Activated naive CD4-positive, alpha-beta T cell treated with Interleukin-2 at 50 U/mL for 16 hours (primary cell): Measurements from ENCODE around the gene USP49.
"Not testable (repeated sequence)": the region's sequence is repeated elsewhere in the genome, so short reads cannot be mapped to it uniquely, and the experiment has no call there.

Source experiments
- DNase-seq: peaks from one replicate; pipeline ENCODE4 v3.0.0-alpha.2; 2020

The USP49 gene

DNA sequence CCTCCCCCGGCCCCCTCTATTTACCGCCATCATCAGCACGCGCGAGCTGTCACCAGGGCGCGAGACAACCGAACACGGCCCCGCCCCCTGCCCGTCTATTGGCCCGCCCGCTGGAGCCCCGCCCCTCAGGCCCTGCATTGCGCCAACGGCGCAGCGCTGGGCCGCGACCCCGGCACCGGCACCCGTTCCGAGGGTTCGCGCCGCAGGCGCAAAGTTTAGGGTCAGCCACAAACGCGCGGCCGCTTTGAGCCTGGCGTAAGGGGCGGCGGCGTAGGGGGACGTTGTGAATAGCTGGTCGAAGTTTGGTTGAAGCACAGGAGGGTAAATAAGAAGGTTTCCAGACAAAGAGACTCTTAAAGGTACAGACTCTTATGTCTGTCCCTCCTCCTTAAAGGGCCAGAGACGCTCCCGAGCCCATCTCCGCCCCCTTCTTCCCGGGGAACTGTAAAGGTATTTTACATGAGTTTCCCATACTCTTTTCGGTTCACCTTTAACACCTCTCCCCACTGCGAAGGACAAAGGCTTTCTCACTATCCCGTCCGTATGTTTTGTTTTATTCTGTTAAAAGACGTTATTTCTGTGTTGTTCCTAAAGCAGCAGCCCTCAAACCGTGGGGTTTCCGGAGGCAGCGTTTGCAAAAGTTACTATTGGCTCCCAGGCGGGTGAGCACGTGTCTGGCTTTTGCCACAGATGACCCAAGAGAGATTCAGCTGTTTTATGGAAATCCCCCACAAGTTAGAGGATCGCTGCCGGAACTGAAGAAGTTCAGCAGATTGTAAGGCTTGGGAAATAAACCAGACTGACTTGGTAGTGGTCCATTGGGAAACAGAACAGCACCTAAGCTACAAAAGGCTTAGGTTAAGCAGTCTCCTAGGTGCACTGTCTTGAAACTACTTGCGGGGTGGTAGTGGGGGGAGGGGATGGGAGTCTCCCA lies at the start of gene USP49:
TSS of gene USP49 (minus strand) at position 76 of the 934 bp plus-strand sequence. CDS start 88,392 bp downstream, outside the sequence.
- DNase-seq: peak; percentile 92

DNA sequence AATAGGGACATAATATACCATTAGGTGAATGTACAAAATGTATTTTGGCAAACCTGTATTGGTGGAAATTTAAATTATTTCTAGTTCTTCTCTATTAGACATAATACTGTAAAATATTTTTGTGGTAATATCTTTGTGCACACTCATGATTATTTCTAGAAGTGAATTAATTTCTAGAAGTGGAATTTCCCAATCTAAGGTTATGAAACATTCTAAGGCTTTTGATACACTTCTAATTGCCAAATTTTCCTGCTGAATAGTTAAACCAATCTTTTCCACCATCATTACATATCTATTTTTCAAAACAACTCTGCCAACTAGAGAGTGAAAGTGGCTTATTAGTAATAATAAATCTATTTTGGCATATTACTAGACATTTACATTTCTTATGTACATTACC lies 48.3 kb upstream of the USP49 start:
- no peak for DNase-seq

GRCh38 chr6:41942882-41943281 lies 47.7 kb upstream of the USP49 start:
- not testable (repeated sequence) for DNase-seq

DNA sequence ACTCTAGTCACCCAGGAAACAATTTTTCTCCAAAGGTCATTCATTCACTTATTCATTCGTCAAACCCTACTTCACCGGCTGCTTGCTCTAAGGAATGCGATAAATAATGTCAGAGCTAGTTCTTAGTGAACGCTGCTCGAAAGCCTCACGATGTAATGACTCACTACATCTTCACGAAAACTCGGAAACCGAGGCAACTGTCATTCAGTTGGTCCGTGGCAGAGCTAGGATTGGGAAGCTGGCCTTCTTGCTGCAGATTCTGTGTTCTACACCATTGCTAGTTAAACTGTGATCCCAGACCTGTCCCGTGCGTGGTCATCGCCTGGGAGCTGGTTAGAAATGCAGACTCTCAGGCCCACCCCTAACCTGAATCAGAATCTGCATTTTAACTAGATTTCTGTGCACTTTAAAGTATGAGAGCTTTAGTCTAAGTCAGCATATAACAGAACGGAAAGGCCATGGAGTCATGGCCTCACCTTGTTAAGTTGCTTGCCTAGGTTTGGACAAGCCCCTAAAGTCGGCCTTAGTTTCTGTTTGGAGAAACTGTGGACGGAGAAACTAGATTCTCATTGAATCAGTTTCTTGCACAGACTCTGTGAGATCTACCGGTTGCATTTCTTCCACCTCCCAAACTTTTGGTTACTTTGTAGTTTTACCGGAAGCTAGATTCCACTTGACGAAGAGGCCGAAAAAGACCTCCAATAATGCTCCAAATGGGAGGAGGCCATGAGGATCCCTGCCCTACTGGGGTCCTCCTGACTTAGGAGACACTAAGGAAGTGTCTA lies 47.1 kb upstream of the USP49 start:
- DNase-seq: no peak

DNA sequence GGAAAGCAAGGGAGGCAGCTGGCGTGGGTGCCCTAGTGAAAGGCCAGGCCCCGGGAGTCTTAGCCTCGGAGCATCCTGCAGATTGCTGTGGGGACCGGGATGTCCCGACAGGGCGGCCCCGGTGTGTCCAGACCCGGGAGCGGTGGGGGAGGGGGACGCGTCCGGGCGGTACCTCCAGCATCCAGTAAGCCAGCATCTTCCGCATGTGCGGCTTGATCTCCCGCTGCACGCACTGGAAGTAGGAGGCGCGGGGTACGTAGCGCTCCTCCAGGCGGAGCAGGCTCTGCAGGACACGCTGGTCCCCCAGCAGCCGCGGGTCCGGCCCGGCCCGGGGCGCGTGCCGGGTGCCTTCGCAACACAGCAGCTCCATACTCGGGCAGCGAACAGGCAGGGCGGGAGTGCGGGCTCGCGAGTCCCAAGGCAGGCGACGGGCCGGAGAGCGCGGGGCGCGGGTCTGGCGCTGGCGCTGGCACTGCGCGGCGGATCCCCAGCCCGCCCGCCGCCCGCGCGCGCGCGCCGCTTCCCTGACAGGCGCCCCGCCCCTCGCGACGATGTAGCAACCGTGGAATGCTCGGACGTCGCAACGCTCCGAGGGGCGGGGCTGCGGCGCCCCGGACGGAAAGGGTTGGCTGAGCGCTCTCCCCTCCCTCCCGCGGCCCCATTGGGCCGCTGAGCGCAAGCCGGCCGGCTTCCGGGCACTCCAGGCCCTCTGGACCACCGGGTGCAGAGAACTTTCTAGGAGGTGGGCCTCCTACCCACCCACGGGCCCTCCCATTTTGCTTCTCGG lies 46.3 kb upstream of the USP49 start, which contains the start of gene CCND3:
TSS of gene CCND3 (minus strand) at position 529 of the 787 bp plus-strand sequence. CDS start at position 370, 159 bp downstream.
- peak; percentile 91 for DNase-seq

GRCh38 chr6:41940759-41941279 lies 45.6 kb upstream of the USP49 start:
- DNase-seq: peak; percentile 63

DNA sequence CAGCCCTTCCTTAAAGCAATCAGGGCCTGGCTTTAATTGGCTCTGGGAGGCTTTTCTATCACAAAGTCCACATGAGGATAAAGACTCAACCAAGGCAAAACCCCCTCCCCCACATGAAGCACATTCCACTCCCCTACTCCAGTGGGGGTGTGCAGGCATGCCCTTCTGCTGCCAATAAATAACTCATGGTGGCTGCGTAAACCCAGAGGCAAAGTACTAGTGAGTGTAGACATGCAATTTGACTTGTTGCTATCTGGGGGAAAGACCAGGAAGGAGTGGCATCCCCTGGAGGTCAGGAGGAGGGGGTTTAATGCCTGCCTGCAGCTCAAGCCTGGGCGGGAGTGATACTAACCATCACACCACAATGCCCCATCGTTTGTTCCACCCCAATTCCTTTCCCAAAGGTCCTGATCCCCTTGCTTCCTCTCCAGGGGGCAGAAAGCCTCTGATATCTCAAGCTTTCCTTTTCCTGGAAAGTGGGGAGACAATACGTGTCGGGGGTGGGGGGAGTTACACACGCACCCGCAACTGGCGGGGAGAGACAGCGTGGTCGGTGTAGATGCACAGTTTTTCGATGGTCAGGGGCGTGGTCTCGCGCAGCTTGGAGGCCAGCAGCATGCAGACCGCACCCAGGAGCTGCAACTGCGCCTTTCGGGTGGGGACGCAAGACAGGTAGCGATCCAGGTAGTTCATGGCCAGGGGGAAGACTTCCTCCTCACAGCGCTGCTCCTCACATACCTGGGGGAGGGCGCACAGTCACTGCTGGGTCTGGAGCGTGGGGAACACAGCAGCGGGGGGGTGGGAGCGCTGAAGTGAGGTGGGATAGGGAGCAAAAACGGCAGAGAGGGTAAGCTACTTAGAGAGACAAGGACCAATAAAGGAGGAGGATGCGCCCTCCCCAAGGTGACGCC lies 44.9 kb upstream of the USP49 start:
- DNase-seq: peak; percentile 49

DNA sequence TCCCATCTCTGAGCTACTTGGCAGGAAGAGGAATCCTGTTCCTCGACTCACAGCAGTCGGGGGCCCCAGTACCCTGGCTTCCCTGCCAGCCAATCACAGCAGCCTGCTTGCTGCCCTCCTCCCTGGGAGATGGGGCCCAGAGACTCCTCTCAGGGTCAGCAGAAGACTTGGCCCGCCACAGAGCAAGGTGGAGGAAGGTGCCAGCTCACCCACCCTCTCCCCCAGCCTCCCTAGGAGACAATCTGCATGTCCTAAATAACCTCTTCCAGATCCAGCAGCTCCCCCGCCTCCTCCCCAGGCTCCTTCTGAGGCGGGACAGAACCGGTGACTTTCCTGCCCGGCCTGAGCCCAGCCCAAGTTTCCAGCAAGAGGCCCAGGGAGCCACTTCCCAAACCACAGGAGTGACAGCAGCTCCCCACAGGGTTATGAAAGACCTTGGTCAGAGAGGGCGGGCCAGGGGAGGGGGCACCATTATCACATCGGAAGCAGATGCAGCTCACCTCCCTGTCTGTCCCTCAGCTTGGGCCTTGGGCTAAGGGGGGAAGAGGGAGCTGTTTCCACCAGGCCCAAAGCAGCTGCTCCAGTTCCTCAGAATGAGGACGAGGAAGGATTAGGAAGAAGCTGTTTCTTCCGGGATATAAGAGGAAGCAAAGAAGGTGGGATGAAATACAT lies 44.1 kb upstream of the USP49 start:
- DNase-seq: peak; percentile 31

GRCh38 chr6:41938590-41939175 lies 43.5 kb upstream of the USP49 start:
- DNase-seq: no peak

DNA sequence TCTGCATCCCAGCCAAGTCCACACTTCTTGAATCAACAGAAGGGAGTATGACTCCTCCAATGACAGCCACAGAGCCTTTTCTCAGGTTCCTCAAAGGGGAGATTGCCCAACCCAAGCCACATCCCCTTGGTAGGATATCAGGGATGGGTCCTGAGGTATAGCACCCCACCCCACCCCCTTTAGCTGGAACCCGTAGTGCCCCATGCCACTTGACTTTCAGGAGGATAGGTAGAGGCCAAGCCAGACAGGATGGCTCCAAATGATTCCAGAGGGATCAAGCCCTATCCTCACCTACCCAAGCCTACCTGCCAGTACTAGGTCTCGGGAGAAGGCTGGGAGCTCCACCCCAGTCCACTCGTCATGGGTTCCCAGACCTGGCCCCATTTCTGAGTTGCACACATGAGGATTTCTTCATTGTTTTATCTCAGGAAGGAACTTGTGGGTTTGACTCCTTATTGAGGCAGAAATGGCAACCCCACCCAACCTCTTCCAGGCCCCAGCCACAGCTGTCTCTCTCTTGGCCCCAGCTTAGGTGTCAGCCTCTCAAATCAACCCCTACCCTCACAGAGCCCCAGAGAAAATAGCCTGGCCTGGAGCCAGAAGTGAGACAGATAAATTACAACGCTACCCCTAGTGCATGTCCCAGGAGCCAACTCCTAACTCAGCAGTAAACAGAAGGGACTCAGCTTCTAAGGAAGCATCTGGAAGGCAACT lies 42.8 kb upstream of the USP49 start:
- DNase-seq: peak; percentile 21

DNA sequence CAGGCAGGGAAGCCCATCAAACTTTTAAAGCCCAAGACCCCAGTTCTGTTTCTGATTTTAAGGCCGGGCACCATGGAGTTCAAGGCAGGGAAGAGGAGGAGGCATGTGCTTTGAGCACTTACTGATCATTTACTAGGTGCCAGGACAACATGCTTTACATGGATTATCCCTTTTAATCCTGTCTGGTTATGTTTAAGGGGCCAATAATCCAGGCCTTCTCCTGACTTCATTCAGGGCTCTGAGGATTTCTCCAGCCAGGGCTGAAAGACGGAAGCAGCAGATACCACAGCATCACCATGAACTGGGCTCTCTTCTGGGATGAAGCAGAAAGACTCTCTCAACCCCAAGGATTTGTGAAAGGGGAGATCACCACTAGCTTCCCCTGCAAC lies 42.3 kb upstream of the USP49 start:
- no peak for DNase-seq

DNA sequence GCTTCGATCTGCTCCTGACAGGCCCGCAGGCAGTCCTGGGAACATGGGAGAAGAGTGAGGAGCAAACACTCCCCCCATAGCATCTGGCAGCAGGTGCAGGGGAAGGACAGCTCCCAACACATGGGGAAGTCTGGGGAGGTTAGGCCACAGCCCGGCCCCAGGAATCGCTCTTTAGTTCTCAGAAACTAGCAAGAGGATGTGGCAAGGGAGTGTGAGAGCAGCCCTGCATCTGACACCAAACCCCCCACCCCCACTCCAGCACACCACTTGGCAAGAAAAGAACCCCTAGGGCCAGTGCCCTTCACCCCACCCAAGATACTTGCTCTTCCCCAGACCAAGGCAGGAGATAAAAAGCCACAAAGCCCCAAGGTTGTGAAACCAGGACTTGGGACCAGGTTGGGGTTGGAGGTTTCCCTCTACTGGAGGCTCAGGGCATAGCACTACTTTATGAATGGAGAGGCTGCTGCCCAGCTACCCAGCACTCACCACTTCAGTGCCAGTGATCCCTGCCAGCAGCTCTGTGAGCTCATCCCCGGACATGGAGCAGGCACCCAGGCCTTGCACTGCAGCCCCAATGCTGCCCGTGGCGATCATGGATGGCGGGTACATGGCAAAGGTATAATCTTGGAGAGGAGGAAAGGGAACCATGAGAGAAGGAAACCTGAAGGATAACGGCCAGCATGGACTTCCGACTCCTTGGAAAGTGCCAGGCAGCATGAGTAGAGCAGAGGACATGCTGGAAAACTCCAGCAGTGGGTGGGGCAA lies 41.1 kb upstream of the USP49 start:
- DNase-seq: peak; percentile 67

DNA sequence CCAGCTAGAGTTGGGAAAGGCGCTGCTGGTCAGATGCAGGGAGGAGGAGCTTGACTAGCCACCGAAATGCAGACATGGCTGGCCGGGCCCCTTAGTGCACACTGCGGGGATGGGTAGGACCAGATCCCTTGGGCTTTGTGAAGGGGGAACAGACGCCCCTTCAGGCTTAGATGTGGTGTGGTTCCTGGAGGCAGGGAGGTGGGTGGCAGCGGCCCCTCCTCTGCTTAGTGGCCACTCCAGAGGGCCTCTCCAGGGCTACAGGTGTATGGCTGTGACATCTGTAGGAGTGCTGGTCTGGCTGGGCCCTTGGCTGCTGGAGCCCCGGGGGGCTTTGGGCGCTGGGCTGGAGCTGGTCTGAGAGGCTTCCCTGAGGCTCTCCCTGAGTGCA lies 40.5 kb upstream of the USP49 start:
- no peak for DNase-seq

DNA sequence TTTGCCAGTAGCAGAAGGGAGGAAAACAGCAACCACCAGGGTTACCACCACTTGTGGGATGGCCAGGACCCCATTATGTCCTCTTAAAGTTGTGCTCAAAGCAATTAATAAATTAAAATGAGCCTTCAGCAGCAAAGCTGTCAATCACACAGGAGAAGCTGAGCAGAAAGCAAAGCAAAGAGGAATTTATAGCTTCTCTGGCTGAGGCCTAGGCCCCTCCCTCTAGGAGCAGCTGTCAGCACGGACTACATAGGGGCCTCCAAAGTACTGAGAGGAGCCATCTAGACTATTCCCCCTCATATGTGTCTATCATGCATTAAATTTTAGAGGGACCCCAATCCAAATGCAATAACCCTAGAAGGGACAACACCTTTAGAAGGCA lies 40.0 kb upstream of the USP49 start:
- no peak for DNase-seq

GRCh38 chr6:41934278-41935192 lies 39.4 kb upstream of the USP49 start:
- DNase-seq: no peak

GRCh38 chr6:41932378-41932777 lies 37.2 kb upstream of the USP49 start:
- DNase-seq: no peak

DNA sequence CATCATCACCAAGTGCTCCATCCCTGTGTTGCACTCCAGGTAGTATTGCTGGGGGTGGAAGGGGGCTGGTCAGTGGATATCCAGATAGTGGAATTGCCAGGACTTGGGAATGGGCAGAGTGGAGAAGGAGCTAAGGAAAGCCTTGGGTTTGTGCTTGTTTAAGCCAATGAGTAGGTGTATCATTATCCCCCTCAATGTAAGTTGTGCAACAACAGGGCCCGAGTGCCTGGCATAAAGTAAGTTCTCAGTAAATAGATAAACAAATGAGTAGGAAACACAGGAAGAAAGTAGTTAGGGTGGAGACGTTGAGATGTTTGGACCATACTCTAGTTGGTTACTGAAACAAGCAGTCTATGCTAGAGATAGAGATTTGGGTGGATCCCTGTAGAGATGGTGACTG lies 36.6 kb upstream of the USP49 start:
- DNase-seq: no peak

DNA sequence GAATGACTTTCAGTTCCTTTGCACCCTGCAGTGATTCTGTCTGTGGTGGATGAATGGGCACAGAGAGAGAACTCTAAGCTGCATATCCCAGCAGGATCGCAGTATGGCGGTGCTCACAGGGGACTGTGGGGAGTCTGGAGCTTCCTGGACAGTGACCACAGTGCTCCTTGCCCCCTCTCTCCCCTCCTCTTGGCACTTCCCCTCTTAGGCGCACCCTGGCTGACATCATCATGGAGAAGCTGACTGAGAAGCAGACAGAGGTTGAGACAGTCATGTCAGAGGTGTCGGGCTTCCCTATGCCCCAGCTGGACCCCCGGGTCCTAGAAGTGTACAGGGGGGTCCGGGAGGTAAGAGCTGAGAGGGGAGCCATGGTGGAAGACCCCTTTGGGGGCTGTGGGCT lies 34.7 kb upstream of the USP49 start:
- no peak for DNase-seq
